Measurements from ENCODE around the gene RAB11B.

GRCh38 chr19:8445488-8446001, 55.4 kb downstream of the RAB11B start:
- no peak for TF ChIP-seq CTCF (IDR thresholded peaks at IDR 0.05)
- peak in 2 of 3 donors; percentile 8 to 14 for TF ChIP-seq POLR2AphosphoS5 (IDR thresholded peaks at IDR 0.05)

Measured in breast epithelium (tissue), 3 donors.